Measurements from ENCODE around the gene SMC1B.
A peak's percentile ranks its signal among the peaks of the same experiment; 100 is the strongest.
"Not testable (repeated sequence)": the region's sequence is repeated elsewhere in the genome, so short reads cannot be mapped to it uniquely, and the experiment has no call there.

SMC1B gene

GRCh38 chr22:45438336-45438735 is 24.9 kb upstream of the SMC1B start:
- Histone ChIP-seq H3K27me3 (no peaks in the 10 kb centered on the region), H3K9me3 (no peaks in the 10 kb centered on the region), H3K4me1 (peaks cover 7% of the 10 kb centered on the region), H3K36me3 (no peaks in the 10 kb centered on the region), H3K4me3 (ENCODE audit: low read depth, low read length) (no peak overlapping the region)
- no peak for DNase-seq
- TF ChIP-seq CTCF (IDR thresholded peaks at IDR 0.05; ENCODE audit: low read depth, low read length) = no peak

GRCh38 chr22:45436871-45437517 is 23.6 kb upstream of the SMC1B start:
- DNase-seq; H3K4me3 ChIP-seq (ENCODE audit: low read depth, low read length); H3K36me3 ChIP-seq; H3K4me1 ChIP-seq; H3K27me3 ChIP-seq; H3K9me3 ChIP-seq: not testable (repeated sequence)

GRCh38 chr22:45435544-45436139 is 22.2 kb upstream of the SMC1B start:
- peak; percentile 99 for TF ChIP-seq CTCF (IDR thresholded peaks at IDR 0.05; ENCODE audit: low read depth, low read length)
- H3K27me3 ChIP-seq = no peaks in the 10 kb centered on the region
- H3K9me3 ChIP-seq = no peaks in the 10 kb centered on the region
- DNase-seq = peak; percentile 83
- H3K36me3 ChIP-seq = no peaks in the 10 kb centered on the region
- peaks cover 7% of the 10 kb centered on the region for H3K4me1 ChIP-seq
- H3K4me3 ChIP-seq (ENCODE audit: low read depth, low read length) = peak overlapping the region; percentile 19; the same call in 1 of the 2 replicates

- Histone ChIP-seq H3K4me3 (ENCODE audit: low read depth, low read length) (no peak overlapping the region), H3K4me1 (peaks cover 7% of the 10 kb centered on the region), H3K9me3 (no peaks in the 10 kb centered on the region), H3K36me3 (no peaks in the 10 kb centered on the region), H3K27me3 (no peaks in the 10 kb centered on the region)
- no peak for DNase-seq
- no peak for TF ChIP-seq CTCF (IDR thresholded peaks at IDR 0.05; ENCODE audit: low read depth, low read length)
Observed at GRCh38 chr22:45434981-45435380, 21.6 kb upstream of the SMC1B start.

GRCh38 chr22:45430871-45431270 is 17.5 kb upstream of the SMC1B start:
- no peaks in the 10 kb centered on the region; the same call in 1 of the 2 replicates for H3K9me3 ChIP-seq
- H3K36me3 ChIP-seq = no peaks in the 10 kb centered on the region; the same call in 1 of the 2 replicates
- no peak overlapping the region for H3K4me3 ChIP-seq (ENCODE audit: low read depth, low read length)
- TF ChIP-seq CTCF (IDR thresholded peaks at IDR 0.05; ENCODE audit: low read depth, low read length) = no peak
- DNase-seq = no peak
- H3K4me1 ChIP-seq = peaks cover 7% of the 10 kb centered on the region
- no peaks in the 10 kb centered on the region for H3K27me3 ChIP-seq

- H3K36me3 ChIP-seq = no peaks in the 10 kb centered on the region; the same call in 1 of the 2 replicates
- TF ChIP-seq CTCF (IDR thresholded peaks at IDR 0.05; ENCODE audit: low read depth, low read length) = no peak
- peaks cover 2% of the 10 kb centered on the region for H3K4me1 ChIP-seq
- no peak for DNase-seq
- no peak overlapping the region for H3K4me3 ChIP-seq (ENCODE audit: low read depth, low read length)
- H3K9me3 ChIP-seq = no peaks in the 10 kb centered on the region; the same call in 1 of the 2 replicates
- H3K27me3 ChIP-seq = no peaks in the 10 kb centered on the region
Observed at GRCh38 chr22:45429981-45430775, 16.8 kb upstream of the SMC1B start.
